Measurements from ENCODE around the gene ADD1.

- no peak for TF ChIP-seq CTCF (IDR thresholded peaks at IDR 0.05)
- no peak for TF ChIP-seq POLR2A (IDR thresholded peaks at IDR 0.05)
Measured at GRCh38 chr4:2915789-2916188, 72.1 kb downstream of the ADD1 start.

Measured in tibial nerve (tissue), 3 donors.